Activated CD4-positive, alpha-beta T cell treated with anti-CD3 and anti-CD28 coated beads, Interleukin-2, Interleukin-6, amounts not matched to agents 100 ng/mL and 50 ng/mL, durations not matched to agents 16 hours and 8 hours (primary cell): Measurements from ENCODE around the gene DNAJB5.
"Not testable (repeated sequence)": the region's sequence is repeated elsewhere in the genome, so short reads cannot be mapped to it uniquely, and the experiment has no call there.

Source experiments
- DNase-seq: peaks from one replicate; pipeline ENCODE4 v3.0.0-alpha.2; 2020

DNAJB5 gene

DNA sequence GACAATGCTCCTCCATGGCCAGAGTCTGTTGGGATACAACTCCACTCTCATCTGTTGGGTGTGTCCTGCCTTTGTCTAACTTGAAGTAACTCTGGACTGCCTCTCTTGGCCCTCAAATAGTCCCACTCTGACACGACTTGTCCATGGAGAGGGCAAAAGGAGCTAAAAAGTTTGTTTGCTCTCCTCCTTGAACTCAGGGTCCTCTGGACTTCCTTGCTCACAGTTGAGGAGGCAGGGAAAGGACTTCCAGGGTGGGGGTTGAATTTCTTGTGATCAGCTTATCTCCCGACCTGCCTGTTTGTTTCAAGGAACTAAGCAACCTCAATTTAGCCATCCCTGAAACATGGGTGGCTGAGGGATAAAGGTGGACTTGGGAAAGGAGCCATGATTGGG, 11.7 kb downstream of the DNAJB5 start:
- no peak for DNase-seq

DNA sequence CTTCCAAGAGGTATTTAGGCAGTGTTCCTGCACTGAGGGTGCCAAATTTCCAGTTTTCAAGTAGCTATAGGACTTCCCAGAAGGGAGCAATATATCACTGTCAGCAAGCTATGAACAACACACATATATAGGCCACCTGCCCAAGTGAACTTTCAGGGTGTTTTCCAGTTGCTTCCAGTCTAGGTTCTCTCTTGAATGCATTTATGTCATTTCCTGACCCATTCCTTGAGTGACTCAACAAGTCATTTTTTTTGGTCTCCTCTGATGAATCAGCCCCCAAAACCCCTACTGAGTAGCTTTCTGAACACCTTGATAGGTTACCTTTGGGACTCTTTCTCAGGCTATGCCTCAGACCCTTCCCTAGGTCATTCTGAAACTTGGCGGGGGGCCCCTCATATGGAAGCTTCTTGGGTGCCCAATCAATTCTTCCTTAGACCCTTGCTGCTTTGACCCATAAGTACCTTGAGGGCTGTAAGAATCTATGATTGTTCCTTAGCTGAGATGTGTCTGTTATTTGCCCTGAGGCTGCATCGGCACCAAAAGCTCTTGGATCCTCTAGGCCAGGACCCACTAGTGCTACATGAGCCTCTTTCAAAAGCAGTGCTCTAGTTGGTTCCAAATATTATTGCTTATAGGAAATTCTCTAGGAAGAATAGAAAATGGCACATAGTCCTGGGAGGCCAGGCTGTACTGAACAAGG, 12.4 kb downstream of the DNAJB5 start:
- DNase-seq = peak; percentile 38

DNA sequence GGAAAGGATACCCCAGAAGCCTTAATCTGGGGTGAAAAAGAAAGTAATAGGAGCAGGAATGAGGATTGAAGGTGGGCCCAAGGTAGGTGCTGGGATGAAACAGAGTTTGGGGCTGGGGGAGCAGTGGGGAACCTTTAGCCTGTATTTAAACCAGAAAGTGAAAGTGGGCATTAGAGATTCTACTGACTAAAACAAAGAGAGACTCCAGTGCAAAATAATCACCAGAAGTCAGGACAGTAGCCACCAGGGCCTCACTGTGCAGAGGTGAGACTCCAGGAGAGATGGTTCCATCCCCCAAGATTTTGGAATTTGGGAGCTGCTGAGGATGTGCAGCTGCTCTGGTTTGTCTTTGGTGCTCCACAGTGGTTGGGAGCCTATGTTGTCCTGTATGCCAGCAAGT, 13.1 kb downstream of the DNAJB5 start:
- DNase-seq = no peak

DNA sequence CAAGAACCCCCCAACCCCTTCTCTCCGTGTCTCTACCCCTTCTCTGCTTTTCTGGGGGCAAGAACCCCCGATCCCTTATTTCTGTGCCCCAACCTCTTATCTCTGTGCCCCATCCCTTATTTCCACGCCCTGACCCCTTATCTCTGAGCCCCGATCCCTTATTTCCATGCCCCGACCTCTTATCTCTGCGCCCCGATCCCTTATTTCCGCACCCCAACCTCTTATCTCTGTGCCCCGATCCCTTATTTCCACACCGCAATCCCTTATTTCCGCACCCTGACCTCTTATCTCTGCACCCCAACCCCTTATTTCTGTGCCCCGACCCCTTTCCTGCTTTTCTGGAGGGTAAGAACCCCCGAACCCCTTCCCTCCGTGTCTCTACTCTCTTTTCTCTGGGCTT, 14.8 kb downstream of the DNAJB5 start:
- DNase-seq = not testable (repeated sequence)

DNA sequence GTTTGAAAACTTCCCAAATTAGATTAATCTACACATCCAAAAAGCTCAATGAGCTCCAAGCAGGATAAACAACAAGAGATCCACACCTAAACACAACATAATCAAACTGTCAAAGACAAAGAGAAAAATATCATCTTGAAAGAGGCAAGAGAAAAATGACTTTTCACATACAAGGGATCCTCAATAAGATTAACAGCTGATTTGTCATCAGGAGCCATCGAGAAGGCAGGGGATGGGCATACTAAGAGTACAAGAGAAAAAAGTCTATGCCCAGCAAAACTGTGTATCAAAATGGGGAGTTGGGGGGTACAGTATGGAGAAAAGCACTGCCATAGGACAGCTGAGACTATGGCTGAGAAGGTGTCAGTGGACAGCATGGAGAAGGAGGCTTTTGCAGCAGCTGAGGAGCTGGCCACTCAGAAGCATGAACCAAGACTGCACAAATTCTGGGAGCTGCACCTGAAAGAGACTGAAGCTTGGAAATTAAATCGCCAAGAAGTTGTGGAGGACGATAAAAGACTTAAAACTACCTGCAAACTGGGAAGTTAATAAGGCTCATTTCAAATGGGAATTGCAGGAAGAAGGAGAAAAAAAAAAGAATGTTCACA, 20.9 kb downstream of the DNAJB5 start:
- DNase-seq = no peak

DNA sequence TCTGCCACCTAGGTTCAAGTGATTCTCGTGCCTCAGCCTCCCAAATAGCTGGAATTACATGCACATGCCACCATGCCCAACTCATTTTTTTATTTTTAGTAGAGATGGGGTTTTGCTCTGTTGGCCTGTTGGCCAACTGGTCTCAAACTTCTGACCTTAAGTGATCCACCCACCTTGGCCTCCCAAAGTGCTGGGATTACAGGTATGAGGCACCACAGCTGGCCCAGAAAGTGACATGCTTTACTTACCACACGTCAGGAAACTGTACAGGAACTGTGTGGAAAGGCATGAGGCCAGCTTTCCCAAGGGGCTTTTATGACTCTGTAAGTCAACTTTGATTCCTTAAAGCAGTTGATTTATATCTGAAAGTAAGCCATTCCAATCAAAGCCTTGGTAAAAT, 25.0 kb downstream of the DNAJB5 start:
- DNase-seq = no peak

DNA sequence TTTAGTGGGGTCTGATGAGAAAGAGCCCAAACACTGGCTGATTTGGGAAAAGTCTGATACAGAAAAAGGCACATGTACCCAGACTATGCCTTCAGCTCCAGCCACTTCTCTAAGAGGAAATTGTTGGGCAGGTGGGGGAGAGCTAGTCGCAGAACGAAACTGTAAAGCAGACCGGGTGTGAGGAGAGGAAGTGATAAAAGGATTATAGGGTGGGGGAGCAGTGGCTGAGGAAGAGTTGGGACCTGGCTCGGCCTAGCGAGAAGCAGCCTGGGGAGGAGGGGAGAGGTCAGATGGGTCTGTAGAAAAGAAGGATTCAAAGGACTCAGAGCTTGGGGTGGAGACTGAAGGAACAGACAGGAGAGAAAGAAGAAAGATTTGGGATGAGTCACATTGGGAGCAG, 33.9 kb downstream of the DNAJB5 start:
- not testable (repeated sequence) for DNase-seq

DNA sequence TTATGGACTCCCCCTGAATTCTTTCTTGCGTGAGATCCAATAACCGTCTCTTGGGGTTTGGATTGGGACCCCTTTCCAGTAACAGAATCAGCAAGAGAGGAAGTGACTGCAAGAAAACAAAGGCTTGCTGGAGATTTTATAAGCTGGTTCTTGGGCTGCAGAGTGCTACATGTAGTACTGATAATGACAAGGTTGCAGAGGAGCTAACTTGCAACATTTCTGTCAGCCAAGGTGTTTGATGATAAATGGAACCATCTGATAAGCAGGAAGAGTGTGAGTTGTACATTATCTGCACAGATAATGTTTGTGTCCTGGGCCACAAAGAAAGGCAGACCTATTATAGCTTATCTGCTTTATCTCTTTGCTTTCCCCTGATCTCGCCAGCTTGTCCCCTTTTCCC, 37.1 kb downstream of the DNAJB5 start:
- DNase-seq = no peak

DNA sequence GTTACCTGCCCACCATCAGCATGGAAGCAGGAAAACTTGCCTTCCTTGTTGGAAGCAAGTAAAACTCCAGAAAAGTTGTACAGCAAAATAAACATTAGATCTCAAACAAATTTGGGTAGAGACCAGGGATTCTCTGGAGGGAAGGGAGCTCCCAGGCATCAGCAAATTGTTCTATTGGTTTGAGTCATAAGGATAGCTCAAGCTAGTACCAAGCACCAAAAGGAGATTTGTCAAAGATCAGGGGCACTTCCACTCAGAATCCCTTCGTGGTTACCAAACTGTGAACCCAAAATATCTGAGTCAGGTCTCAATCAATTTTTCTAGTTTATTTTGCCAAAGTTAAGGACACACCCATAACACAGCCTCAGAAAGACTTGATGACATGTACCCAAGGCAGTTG, 37.8 kb downstream of the DNAJB5 start:
- no peak for DNase-seq

DNA sequence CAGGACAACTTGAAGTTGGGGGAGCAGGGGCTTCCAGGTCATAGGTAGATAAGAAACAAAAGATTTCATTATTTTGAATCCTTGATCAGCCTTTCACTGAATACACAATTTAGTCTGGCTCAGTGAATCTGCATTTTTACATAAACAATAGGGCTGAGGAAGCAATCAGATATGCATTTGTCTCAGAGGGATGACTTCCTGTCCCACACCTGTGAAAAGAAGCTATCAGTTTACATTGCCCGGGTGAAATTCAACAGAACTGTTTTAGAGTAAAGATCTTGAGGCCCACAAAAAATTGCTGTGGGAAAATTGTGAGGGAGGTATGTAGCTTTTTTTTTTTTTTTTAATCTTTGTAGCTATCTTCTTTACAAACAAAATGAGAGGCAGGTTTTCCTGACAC, 38.3 kb downstream of the DNAJB5 start:
- DNase-seq = no peak

DNA sequence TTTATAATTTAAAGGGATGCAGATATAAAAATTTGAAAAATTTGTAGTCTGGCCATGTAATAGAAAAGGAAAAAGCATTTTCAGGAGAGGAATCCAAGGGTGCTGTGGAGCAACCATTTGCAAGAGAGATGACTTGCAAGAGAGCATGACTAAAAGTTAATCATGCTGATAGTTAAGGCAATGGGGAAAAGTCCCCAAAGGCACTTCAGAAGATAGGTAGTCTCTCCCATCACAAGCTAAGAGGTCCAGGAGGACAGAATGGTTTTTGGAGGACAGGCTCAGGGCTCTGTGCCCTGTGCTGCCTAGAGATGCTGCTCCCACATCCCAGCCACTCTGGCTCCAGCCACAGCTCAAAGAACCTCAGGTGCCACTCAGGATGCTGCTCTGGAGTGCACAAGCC, 38.8 kb downstream of the DNAJB5 start:
- no peak for DNase-seq

DNA sequence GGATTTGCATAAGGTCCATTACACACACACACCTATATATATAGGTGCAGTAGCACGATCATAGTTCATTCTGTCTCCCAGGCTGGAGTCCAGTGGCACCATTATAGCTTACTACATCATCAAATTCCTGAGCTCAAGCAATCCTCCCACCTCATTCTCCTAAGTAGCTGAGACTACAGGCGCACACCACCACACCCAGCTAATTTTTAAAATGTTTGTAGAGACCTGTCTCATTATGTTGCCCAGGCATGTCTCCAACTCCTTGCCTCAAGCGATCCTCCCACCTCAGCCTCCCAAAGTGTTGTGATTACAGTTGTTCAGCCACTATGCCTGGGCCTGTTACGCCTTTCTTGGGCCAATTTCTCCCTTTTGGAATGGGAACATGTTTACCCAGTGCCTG, 39.7 kb downstream of the DNAJB5 start:
- DNase-seq = no peak

DNA sequence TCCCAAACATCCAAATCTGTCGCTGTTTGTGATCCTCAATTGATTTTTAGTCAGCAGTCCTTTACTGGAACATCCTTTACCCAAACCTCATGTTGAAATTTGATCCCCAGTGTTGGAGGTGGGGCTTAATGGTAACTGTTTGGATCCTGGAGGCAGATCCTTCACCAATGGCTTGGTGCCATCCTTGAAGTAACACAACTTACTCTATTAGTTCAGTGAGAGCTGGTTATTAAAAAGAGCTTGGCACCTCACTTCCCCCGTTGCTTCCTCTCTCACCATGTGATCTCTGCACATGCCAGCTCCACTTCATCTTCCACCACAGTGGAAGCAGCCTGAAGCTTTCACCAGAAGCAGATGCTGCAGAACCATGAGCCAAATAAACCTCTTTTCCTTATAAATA, 40.3 kb downstream of the DNAJB5 start:
- DNase-seq = no peak

DNA sequence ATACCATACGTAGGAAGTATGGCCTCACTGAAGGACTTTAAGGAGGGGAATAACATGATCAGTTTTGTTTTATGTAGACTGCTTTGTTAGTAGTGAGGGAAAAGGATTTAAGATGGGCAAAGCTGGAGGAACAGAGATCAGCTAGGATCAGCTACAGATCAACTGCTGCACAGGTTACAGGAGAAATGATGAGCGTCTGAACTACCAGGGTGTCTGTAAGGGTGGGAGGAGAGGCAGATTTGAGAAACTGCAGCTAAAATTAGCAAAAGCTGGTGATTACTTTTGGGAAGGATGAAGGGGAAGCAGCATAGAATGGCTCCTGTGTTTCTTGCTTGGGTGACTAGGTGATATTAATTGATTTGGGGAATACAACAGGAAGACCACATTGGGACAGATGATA, 43.6 kb downstream of the DNAJB5 start:
- DNase-seq = no peak

DNA sequence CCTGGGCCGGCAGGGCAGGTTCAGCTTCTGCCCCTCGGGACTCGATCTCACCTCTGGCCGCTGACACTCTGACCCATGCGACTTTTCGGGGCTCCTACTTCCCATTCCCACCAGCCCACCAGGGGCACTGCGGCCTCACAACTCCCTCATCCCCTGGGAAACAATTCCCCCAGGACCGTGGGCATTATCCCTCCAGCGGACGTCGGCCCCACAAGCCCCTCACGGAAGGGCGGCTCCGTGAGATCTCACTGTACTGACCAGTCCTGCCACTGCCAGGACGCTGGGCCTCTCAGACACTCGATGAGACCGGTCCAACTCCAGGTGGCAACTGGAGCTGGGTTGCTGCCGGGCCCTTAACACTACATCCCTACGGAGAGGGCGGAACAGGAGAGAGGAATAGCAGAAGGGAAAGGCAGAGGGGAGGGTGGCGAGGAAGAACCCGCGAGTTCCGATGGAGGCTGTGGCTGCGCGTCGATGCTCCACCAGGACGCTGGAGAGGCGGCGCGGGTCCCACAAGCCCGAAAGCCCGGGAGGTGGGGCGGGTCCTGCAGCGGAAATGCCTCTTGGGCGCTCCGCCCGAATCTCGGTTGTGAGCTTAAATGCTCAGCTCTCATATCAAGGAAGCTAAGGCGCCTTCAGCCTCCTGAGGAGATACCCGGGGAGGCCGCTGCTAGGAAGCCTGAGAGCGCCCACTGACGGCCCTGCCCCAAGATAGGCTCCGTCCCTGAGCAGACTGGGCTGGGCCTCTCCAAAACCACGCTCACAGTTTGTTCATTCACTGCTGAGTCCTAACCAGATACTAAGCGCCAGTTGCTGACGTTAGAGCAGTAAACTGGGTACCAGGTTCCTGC, 46.5 kb downstream of the DNAJB5 start:
- peak; percentile 68 for DNase-seq

DNA sequence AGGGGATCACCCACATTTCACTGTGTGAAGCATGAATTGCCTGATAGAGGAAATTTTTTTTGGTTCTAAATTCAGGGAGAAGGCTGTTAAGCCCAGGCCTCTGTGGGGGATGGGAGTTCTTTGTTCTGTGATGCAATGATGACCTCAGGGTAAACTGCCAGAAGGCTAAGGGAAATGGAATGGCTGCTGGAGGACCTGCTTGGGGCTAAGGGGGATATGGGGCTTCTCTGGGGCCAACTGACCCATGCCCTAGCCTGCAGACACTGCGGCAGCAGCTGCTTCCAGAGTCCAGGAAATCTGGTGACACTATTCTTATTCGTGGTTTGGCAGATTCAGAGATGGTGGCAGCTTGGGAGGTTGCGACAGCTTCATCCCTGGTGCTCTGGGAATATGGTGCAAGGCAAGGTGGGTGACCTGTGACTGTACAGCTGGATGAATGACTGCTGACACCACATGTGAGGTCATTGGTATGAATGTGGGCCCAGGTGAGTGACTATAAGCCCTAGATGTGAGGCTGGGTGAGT, 52.6 kb downstream of the DNAJB5 start:
- no peak for DNase-seq

DNA sequence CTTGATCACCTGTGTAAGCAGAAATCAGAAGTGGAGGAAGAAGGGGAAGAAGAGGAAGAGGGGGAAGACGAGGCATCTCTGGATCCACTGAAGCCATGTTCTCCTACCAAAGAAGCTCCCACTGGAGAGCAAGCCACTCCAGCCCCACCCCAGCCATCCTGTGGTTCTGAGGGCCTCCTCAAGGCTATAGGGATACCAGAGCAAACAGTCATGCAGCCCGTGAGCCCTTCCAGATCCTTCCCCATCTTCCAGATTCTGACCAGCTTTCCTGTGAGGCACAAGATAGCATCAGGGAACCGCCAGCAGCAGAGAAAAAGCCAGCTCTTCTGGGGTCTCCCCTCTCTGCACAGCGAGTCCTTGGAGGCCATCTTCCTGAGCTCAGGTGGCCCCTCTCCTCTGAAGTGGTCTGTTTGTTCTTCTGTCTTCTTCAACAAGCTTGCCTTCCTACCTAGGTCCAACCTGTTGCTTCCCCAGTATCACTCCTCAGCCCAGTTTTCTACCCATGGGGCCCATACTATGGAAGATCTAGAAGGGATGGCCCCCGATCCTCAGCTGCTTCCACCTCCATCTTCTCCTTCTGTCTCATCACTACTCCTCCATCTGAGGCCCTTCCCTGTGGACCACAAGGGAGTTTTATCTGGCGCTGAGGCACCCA, 53.5 kb downstream of the DNAJB5 start:
- DNase-seq = no peak

DNA sequence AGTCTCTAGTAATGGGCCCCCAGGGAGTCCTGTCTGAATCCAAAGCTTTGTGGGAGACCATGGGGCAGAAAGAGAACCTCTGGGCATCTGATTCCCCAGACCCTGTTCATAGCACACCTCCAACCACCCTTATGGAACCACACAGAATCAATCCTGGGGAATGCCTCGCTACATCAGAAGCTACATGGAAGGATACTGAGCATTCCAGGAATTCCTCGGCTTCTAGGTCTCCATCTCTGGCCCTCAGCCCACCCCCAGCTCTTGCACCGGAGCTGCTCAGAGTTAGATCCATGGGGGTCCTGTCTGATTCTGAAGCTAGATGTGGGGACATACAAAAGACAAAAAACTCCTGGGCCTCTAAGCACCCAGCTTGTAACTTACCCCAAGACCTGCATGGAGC, 54.5 kb downstream of the DNAJB5 start:
- DNase-seq = no peak
